Left ventricle myocardium superior (tissue), 1 donor: Measurements from ENCODE around the gene COMMD10. TPM values are rescaled to one million over a fixed set of nuclear protein-coding genes. Genes with fewer than 3 reads are reported as not detected.
"Not testable (repeated sequence)": the region's sequence is repeated elsewhere in the genome, so short reads cannot be mapped to it uniquely, and the experiment has no call there.

Experiments
- ATAC-seq: fragments of 200-7000 bp; cut with Tn5 transposase; one replicate; pipeline ENCODE4 v1.9.1; 2020; ENCODE audit warnings: mild to moderate bottlenecking, moderate library complexity
- DNase-seq: peaks from one replicate; pipeline ENCODE4 v3.0.0-alpha.2; 2020
- intact Hi-C: fragments of 100-400 bp; cut with micrococcal nuclease; formaldehyde crosslinking; loops from one replicate; pipeline ENCODE4 v1.11.0; 2022
- total RNA-seq: library from RNA; stranded (reverse); fragmentation: NEBNext Ultra II Directional; extraction: Animal tissue kit (Norgen Biotek cat#: 25700); gene quantifications from one replicate; pipeline ENCODE4 v1.2.1, GENCODE V29; 2021
- donor health status: DM: no; HTN: yes; CAD: no; lungs with severe emphysema.

Gene COMMD10
- total RNA-seq, 1 donor from 2014 or later, result 33.6 TPM

DNA sequence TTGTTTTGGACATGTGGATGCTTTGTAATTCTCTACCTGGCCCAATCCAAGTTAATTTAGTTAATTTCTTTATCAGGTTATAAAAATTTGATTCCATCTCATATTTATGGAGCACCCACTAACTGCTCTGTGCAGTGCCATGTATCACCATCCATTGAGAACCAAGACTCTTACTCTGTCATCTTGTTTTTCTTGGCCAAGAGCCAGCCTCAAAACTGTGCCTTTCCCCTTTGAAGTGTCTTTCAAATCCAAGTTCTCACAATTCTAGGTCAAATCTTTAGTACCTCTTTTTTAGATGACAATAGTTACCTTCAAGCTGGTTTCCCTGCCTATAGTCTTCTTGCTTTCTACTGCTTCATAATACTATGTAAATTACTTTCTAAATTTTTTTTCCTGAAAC, 3.2 kb downstream of the COMMD10 start:
- DNase-seq, result no peak
- ATAC-seq, result no peak
- intact Hi-C loops, result no loop called here

DNA sequence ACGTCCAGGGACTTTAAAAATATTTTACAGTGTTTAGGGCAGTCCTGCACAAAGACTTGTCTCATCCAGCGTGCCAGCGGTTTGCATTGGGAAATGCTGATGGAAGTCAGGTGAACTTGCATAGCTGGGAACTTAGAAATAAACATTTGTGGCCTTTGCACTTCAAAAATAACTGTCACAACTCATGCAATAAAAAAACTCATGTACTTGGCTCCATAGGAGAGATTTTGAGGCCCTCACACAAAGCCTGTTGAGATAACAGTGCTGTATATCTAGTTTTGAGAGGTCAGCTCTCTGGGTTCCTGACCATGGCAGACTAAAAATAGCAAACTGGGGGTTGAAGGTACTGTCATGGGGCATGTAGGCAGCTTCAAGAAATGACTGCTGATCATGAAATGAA, 5.5 kb downstream of the COMMD10 start:
- no peak for DNase-seq
- ATAC-seq, result peak; percentile 97
- intact Hi-C loops, result no loop called here

DNA sequence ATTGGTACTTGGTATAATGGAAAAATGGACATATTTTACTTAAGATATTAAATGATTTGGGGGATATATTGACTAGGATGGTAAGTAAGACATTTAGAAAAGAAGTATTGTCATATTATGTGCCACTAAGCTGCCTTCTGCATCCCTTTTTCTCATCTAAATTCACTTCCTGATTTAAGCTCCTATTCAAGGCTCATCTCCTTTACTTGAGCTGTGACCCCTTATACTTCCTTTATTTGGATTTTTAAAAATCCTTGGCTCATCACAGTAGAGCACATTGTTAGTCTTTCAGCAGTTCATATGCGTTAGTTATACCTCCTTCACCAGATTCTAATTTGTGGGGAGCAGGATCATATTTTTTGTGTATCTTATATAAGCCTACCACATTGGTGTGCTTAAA, 6.6 kb downstream of the COMMD10 start:
- DNase-seq (no peak), ATAC-seq (no peak)
- intact Hi-C loops, result no loop called here

DNA sequence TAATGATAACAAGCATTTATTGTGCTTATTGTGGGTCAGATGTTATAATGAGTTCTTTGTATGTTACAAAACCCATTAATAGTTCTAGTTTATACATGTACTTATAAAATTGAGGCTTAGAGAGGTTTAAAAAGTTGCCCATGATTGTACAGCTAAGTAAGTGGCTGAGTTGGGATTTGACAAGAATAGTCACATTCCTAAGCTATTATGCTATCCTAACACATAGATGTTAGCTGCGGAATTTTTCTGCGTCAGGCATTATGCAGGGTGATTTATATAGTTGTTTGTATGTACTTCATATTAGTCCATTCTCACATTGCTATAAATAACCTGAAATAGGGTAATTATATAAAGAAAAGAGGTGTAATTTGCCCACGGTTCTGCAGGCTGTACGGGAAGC, 12.5 kb downstream of the COMMD10 start:
- DNase-seq, result no peak
- no peak for ATAC-seq
- intact Hi-C loops, result no loop called here

DNA sequence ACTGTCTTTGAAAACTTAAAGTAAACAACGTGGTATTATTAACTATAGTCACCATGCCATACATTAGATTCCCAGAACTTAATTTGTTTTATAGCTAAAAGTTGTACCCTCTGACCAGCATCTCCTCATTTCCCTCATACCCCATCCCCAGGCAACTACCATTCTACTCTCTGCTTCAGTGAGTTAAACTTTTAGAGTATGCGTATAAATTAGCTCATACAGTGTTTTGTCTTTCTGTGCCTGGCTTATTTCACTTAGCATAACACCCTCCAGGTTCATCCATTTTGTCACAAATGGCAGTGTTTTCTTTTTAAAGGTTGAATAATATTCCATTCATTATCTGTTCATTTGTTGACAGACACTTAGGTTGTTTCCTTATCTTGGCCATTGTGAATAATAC, 14.2 kb downstream of the COMMD10 start:
- DNase-seq (no peak), ATAC-seq (no peak)
- intact Hi-C loops, result no loop called here

DNA sequence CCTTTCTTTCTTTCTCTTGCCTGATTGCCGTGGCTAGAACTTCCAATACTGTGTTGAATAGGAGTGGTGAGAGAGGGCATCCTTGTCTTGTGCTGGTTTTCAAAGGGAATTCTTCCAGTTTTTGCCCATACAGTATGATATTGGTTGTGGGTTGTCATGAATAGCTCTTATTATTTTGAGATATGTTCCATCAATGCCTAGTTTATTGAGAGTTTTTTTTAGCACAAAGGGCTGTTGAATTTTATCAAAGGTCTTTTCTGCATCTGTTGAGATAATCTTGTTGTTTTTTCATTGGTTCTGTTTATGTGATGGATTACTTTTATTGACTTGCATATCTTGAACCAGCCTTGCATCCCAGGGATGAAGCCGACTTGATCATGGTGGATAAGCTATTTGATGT, 20.1 kb downstream of the COMMD10 start:
- DNase-seq, ATAC-seq, intact Hi-C loops: not testable (repeated sequence)

DNA sequence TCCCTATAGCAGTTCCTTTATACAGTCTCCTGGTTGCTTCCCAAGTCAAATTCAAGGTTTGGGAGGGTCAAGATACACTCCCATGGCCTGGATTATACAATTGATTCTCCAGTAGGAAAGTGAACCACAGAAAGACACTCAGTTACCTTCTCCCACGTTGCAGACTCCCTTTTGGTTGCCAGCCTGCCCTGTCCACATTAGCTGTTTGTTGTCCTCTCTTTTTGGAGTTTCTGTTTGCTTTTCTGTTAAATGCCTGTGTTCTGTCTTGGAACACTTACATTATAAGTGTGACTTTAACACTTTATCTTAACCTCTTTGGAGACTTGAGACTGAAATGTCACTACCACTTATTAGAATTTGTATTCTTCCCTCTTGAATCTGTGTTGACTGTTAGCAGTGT, 30.3 kb downstream of the COMMD10 start:
- ATAC-seq (no peak), DNase-seq (no peak)
- intact Hi-C loops, result no loop called here

DNA sequence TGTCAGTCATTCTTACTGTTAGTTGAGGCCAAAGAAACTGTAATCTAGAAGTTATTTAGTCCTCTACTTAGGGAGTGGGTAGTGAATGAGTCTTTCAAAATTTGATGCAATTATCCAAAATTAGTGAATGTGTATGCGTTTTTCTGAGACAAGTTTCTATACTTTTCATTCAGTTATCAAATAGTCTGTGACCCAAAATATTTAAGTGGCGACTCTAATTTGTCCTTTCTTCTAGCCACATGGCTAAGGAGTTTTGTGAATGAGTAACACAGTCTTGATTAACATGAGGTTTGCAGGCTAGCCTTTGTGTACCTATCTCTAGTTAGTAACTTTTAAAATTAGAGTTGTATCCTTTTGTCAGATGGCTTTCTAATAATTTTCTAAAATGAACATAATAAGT, 45.6 kb downstream of the COMMD10 start:
- DNase-seq, result no peak
- intact Hi-C loops, result loop anchor here (10.0 kb wide), 1 partner anchor 814 kb away; no protein-coding TSS in a partner anchor
- ATAC-seq, result no peak

DNA sequence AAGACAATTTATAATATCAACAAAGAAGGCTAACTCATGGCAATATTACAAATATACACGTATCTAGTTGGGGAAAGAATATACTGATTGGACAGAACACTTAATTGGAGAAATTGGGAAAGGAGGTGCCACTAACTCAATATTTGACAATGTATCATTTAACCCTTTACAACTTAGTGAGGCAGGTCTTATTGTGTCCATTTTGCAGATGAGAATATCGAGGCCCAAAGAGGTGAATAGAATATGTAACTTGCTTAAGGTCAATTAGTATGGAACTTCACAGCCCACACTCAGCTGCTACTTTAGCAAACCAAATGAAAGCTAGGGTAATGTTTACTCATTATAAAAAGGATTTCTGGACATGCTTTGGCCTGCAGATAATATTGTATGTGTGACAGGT, 46.2 kb downstream of the COMMD10 start:
- intact Hi-C loops, result loop anchor here (10.0 kb wide), 1 partner anchor 814 kb away; no protein-coding TSS in a partner anchor
- DNase-seq (no peak), ATAC-seq (no peak)

DNA sequence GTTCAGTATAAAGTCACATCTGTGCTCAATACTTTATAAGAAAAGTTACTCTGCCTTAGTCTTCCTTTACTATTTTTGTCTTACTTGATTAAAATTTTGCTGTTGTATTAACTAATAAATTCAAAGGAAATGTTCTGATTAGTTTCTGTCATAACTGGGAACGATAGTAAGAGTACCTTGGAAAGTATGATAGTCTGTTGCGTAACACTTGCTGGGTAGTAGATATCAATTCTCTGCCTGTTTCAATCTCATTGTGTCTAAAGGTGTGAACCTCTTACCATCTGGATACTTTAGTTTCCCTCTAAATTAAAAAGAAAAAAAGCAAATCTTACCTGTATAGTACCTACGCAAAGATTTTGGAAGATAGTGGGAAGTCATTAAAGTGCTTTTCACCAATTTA, 48.5 kb downstream of the COMMD10 start:
- no peak for ATAC-seq
- intact Hi-C loops, result loop anchor here (10.0 kb wide), 1 partner anchor 812 kb away; no protein-coding TSS in a partner anchor
- no peak for DNase-seq

DNA sequence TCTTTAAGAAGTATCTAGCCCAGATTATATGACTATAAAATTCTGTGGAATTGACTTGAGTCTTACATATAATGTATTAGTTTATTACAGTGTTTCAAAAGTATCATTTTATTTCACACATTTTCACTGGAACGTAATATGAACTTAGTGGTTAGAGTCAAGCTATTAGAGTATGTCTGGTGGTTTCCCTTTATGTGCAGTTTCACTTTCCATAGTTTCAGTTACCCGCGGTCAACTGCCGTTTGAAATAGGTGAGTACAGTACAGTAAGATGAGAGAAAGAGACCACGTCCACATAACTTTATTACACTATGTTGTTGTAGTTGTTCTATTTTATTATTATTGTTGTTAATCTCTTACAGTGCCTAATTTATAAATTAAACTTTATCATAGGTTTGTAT, 50.5 kb downstream of the COMMD10 start:
- ATAC-seq, result no peak
- no peak for DNase-seq
- intact Hi-C loops, result loop anchor here (10.0 kb wide), 1 partner anchor 809 kb away; no protein-coding TSS in a partner anchor

DNA sequence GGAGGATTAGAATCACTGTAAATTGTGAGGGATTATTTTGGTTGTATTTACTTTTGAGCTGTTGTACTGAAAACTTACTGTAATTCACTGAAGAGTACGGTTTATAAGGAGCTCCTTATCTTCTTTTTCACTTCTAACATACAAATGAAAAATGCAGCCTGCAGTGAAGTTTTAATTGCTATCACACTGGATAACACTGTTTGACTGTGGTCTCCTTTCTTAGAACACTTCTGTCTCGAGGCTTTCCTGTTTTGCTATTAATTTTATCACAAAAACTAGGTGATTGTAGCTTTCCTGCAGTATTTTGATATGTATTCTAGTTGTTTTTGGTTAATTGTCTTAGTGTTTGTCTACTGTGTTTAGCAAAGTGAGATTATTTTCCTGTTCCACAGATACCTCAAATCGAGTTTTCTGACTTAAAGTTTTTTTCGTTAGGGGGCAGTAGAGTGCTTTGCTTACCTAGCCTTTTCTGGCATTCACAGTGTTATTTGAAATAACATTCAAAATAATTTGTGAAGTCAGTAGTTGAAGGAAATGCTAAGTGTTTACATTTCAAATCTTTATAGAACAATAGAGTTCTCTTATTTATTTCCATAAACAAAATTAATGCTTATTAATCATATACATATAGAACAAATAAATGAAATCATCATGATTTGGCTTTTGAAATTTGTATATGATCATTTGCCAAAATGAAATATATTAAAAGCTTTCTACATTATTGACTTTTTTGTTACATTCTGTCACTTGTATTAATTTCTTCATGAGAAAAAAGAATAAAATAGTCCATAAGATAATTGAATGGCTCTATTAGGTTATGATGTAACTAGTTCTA, 52.9 kb downstream of the COMMD10 start:
- ATAC-seq (peak; percentile 29), DNase-seq (no peak)
- intact Hi-C loops, result loop anchor here (10.0 kb wide), 1 partner anchor 807 kb away; no protein-coding TSS in a partner anchor

DNA sequence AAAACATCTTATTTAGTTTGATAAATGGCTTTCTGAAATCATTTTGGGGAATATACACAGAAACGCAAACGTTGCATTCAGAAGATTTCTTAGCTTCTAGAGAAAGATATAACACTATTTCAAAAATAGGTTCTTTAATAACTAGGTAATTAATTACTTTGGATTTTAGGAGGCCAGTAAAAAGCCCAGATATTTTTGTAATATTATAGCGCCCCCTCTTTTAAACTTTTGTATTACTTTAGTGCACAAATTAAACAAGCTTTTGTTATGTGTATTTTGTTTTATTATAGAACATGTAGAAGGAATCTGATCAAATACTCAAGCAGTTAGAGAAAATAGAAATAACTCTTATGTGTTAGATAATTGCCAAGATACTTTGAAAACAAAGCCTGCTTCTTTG, 57.7 kb downstream of the COMMD10 start:
- no peak for DNase-seq
- no peak for ATAC-seq
- intact Hi-C loops, result no loop called here

DNA sequence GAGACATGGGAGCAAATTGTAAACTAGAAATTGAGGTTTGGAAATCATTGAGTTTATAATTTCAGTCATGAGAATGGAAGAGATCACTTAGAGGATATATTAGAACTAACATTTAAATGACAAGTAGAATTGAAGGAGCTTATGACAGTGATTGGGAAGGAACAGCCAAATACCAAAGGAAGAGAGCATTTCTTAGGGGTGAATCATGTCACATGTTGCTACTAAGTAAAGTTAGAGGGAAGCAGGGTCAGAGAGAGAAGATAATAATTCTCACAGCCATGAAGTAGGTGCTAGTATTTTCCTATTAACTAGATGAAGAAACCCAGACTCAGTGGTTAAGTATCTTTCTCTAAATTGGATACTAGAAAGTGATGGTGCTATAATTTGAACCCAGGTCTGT, 59.3 kb downstream of the COMMD10 start:
- ATAC-seq (no peak), DNase-seq (no peak)
- intact Hi-C loops, result no loop called here

DNA sequence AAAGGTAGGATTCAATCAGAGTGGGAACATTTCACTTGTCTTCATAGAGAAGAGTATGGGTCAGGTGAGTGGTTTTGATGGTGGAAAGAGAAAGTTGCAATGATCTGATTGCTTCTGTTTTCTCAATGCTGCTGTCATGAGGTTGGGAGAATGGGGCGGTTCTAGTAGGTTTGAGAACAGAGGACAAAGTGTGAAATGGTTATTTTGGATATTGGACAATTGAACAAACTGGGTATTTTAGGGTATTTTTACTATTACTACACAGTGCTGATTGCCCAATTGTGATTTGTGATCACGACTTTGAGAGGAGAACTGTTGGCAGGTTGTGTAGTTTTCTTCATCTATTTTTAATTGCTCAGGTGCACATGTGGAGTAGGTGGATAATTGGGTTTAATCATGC, 60.2 kb downstream of the COMMD10 start:
- intact Hi-C loops, result no loop called here
- DNase-seq (no peak), ATAC-seq (no peak)

DNA sequence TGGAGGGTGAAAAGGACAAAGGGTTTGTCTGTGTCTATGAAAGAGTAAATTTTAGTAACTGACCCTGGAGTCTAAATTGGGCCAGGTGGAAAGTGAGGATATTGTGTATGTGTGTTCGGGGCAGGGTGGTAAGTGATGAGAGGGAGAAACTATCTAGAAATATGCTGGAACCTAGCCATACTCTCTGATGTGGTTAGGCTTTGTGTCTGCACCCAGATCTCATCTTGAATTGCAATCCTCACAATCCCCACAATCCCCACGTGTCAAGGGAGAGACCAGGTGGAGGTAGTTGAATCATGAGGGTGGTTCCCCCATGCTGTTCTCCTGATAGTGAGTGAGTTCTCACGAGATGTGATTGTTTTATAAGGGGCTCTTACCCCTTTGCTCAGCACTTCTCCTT, 60.6 kb downstream of the COMMD10 start:
- intact Hi-C loops, result no loop called here
- ATAC-seq (no peak), DNase-seq (no peak)

DNA sequence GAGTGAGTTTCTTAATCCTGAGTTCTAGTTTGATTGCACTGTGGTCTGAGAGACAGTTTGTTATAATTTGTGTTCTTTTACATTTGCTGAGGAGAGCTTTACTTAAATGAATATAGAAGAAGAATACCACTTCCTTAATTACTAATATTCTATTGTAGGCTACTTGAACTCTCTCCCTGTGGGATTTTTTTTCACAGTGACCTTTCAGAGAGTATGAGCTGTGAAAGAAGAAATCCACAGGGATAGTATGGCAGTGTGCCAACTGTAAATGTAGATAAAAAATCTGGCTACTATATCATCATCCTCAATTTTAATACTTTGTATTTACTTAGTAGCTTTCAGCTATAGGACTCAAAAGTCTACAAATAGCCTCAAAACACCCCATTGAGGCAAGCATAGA, 67.3 kb downstream of the COMMD10 start:
- intact Hi-C loops, result no loop called here
- no peak for DNase-seq
- ATAC-seq, result no peak

DNA sequence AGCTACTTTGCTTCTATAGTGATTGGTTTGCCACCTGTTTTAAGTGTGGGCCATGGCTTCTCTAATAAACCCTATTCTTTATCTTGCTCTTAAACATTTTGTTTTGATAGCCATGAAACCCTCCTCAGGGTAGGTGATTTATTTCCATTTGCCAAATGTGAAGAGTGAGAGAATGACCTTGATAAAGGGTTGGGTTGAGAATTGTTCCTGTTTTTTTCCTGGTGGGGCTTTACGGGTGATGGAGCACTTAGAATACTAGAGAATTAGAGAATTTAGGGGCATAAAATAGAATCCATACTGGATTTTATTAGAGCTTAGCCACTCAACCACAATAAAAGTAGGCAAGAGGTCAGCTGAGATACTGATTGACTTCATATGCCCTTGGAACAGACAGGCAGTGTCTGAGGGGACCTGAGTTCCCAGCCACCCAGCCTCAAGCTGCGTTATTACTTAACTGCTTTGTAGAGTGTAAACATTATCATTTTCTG, 68.9 kb downstream of the COMMD10 start:
- ATAC-seq, result peak; percentile 75
- no peak for DNase-seq
- intact Hi-C loops, result no loop called here

DNA sequence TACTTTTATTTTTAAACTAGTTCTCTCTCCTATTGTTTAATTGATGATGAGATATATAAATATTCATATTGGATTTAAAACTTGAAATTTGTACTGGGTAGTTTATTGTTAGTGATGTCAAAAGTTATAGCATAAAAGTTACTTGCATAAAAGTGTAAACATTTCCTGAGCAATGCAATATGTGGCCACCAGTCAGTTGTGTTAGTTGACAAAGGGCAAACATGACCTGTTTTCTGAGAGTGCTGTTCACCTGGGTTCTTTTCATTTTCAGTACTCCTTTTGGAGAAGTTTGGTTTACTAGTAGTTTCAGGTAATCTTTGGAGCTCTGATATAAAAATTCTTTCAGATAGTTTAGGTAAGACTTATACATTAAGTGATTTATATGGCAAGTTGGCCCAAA, 69.4 kb downstream of the COMMD10 start:
- intact Hi-C loops, result no loop called here
- ATAC-seq (no peak), DNase-seq (no peak)

DNA sequence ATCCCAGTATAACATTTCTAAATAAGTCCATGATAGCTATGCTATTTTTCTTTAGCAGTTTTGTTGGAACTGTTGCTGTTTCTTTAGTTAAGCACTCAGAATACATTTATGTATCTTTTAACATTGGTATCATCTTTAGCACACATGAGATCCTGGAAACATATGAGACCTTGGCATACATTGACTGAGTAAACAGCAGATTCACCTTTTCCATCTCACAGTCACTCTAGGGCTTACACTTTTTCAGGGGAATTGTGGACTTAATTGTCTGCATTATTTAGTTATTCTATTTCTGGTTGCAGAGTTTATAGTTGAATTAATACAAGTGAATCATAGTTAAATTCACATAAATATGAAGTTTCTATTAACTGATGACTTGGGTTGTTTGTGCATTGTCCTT, 70.1 kb downstream of the COMMD10 start:
- ATAC-seq (no peak), DNase-seq (no peak)
- intact Hi-C loops, result no loop called here

DNA sequence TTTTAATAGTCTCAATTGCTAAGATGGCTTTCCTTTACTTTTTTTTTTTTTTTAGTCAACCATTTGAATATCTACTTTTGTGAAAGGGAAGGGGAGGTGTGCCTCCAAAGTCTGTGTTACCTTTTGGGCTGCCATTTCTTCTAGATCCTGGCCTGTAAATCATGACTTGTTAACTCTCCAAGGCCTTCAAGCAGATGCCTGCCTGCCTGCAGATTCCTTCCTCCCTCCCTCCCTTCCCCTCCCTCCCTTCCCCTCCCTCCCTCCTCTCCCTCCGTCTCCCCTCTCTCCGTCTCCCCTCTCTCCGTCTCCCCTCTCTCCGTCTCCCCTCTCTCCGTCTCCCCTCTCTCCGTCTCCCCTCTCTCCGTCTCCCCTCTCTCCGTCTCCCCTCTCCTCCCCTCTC, 73.1 kb downstream of the COMMD10 start:
- intact Hi-C loops, result no loop called here
- DNase-seq (no peak), ATAC-seq (no peak)
